HG03095 (cell line): ENCODE data around the gene PRTN3.
"Not testable (repeated sequence)": the region's sequence is repeated elsewhere in the genome, so short reads cannot be mapped to it uniquely, and the experiment has no call there.

Experiments used
- ATAC-seq: cut with Tn5 transposase; IDR thresholded peaks from one replicate; pipeline ENCODE4 v1.9.1; 2021; ENCODE audit warnings: moderate library complexity; ENCODE audit not compliant: unreplicated experiment

Gene PRTN3

GRCh38 chr19:862581-863314 lies 21.9 kb downstream of the PRTN3 start:
- no peak for ATAC-seq

- ATAC-seq = no peak
These were observed 22.5 kb downstream of the PRTN3 start for GRCh38 chr19:863315-863620.

- ATAC-seq = no peak
These were observed 26.0 kb downstream of the PRTN3 start for GRCh38 chr19:866769-867300.

- no peak for ATAC-seq
These were observed 26.5 kb downstream of the PRTN3 start for GRCh38 chr19:867301-867793.

GRCh38 chr19:867855-868457 lies 27.2 kb downstream of the PRTN3 start:
- no peak for ATAC-seq

GRCh38 chr19:868458-869244 lies 27.9 kb downstream of the PRTN3 start:
- ATAC-seq = no peak

GRCh38 chr19:869245-870177 lies 28.7 kb downstream of the PRTN3 start:
- no peak for ATAC-seq

- no peak for ATAC-seq
These were observed 29.5 kb downstream of the PRTN3 start for GRCh38 chr19:870314-870713.

GRCh38 chr19:870963-871401 lies 30.2 kb downstream of the PRTN3 start:
- no peak for ATAC-seq

GRCh38 chr19:871446-872265 lies 30.9 kb downstream of the PRTN3 start:
- no peak for ATAC-seq

GRCh38 chr19:872266-872951 lies 31.6 kb downstream of the PRTN3 start:
- no peak for ATAC-seq

GRCh38 chr19:873084-873483 lies 32.3 kb downstream of the PRTN3 start:
- ATAC-seq = no peak

GRCh38 chr19:873561-874041 lies 32.8 kb downstream of the PRTN3 start:
- ATAC-seq = no peak

- no peak for ATAC-seq
These were observed 34.6 kb downstream of the PRTN3 start for GRCh38 chr19:875265-875879.

GRCh38 chr19:876089-876488 lies 35.3 kb downstream of the PRTN3 start:
- no peak for ATAC-seq

GRCh38 chr19:876780-877314 lies 36.0 kb downstream of the PRTN3 start:
- no peak for ATAC-seq

- not testable (repeated sequence) for ATAC-seq
These were observed 37.3 kb downstream of the PRTN3 start for GRCh38 chr19:877992-878660.
